BJ (cell line): ENCODE data around the gene TMEM238L. TPM values are rescaled to one million over a fixed set of nuclear protein-coding genes. Genes with fewer than 3 reads are reported as not detected.

ENCODE experiments used
- CTCF ChIA-PET: fragments of 350-600 bp; formaldehyde crosslinking; extraction: SDS; loops from one replicate; lab custom pipeline; 2021; ENCODE audit warnings: antibody characterized with exemption, inconsistent platforms; lab: Yijun Ruan, JAX
- POLR2A ChIA-PET: fragments of 300-600 bp; sonication (Branson Sonifier 250); formaldehyde crosslinking; extraction: SDS; loops from one replicate; lab custom pipeline; 2021; ENCODE audit warnings: antibody characterized with exemption; lab: Charles Lee
- DNase-seq: peaks from one replicate; pipeline ENCODE4 v3.0.0-alpha.2; 2011; ENCODE audit warnings: low read depth
- H3K27me3 ChIP-seq: 2 replicates; pipeline ENCODE4 v1.6.0; 2011; ENCODE audit warnings: low read length; ENCODE audit not compliant: control insufficient read depth, insufficient read depth
- H3K36me3 ChIP-seq: 2 replicates; pipeline ENCODE4 v1.5.1; 2011; ENCODE audit warnings: low read length; ENCODE audit not compliant: control insufficient read depth, insufficient read depth
- H3K4me3 ChIP-seq: 2 replicates; pipeline ENCODE4 v1.5.1; 2011; ENCODE audit warnings: low read depth, mild to moderate bottlenecking, control low read depth, low read length
- polyA plus RNA-seq: library from polyadenylated mRNA; depleted of rRNA; stranded (reverse); fragments of >200 nt; gene quantifications from 2 replicates; pipeline ENCODE4 v1.2.3, GENCODE V29; 2011
- TF ChIP-seq, protein P1 (sequence below): IDR thresholded peaks from 2 replicates; pipeline ENCODE4 v1.5.1; 2011; ENCODE audit warnings: low read depth, mild to moderate bottlenecking, control low read depth, inconsistent platforms, low read length, moderate library complexity; ENCODE audit not compliant: insufficient read depth

TMEM238L gene
- polyA plus RNA-seq, 1 experiment, result not detected

DNA sequence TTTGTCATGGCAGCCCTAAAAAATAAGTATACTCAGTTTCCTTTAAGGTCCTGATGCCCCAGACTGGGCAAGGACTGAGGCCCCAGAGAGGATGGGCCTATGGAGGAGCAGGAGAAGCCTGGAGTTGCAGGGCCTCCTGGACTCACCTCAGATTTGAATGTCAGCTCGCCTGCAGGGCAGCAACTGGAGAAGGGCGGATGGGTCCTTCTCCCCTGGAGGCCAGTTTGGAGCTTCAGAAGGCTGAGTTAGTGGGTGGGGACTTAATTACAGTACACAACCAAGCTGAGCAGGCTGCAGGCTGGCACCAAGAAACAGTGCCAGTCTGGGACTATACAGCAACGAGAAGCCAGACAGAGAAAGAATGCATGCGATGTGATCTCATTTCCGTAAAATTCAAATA is 27.8 kb upstream of the TMEM238L start:
- Histone ChIP-seq H3K27me3 (no peaks in the 10 kb centered on the region), H3K4me3 (no peak overlapping the region), H3K36me3 (no peaks in the 10 kb centered on the region)
- no peak for DNase-seq
- ChIA-PET POLR2A (no interaction called here), CTCF (interaction anchor here (0.9 kb wide), 1 partner anchor 8 kb away, joined by 3 read pairs; no protein-coding TSS in a partner anchor)
- TF ChIP-seq, protein P1, sequence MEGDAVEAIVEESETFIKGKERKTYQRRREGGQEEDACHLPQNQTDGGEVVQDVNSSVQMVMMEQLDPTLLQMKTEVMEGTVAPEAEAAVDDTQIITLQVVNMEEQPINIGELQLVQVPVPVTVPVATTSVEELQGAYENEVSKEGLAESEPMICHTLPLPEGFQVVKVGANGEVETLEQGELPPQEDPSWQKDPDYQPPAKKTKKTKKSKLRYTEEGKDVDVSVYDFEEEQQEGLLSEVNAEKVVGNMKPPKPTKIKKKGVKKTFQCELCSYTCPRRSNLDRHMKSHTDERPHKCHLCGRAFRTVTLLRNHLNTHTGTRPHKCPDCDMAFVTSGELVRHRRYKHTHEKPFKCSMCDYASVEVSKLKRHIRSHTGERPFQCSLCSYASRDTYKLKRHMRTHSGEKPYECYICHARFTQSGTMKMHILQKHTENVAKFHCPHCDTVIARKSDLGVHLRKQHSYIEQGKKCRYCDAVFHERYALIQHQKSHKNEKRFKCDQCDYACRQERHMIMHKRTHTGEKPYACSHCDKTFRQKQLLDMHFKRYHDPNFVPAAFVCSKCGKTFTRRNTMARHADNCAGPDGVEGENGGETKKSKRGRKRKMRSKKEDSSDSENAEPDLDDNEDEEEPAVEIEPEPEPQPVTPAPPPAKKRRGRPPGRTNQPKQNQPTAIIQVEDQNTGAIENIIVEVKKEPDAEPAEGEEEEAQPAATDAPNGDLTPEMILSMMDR, result no peak

DNA sequence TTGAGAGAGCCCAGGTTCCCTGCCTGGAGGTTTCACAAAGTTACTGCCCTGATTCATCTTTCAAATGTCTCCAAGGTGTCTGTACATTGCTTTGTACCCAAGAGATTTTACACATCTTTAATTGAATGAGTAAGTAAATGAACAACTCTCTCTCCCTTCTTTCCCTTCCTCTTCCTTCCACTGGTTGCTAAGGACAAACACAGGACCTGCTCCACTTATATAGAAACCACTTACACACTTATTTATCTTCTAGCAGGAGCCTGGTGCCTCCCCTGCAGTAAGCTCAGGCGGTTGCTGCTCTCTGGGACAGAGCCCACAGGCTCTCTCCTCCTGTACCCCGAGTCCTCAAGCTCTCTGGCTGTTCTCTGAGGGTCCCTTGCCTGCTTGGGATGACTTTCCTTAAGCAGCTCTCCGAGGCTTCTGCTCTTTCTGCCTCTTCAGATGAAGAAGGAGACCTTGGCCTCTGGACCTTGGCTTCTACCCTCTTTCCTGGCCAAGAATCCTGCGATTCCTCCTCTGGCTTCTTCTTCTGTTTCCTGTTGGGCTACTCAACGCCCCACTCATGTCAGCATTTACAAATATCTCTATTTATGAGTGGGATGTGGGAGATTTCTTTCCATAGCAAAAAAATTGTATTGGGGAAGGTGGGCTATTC is 24.1 kb upstream of the TMEM238L start:
- H3K27me3 ChIP-seq, result no peaks in the 10 kb centered on the region
- TF ChIP-seq, protein P1, result no peak
- no peak for DNase-seq
- no peak overlapping the region for H3K4me3 ChIP-seq
- POLR2A ChIA-PET, result no interaction called here
- H3K36me3 ChIP-seq, result no peaks in the 10 kb centered on the region
- CTCF ChIA-PET, result no interaction called here

- no peaks in the 10 kb centered on the region for H3K27me3 ChIP-seq
- TF ChIP-seq, protein P1, result no peak
- CTCF ChIA-PET, result interaction anchor here (0.9 to 1.3 kb wide), 2 partner anchors 88 to 208 kb away, joined by 3 read pairs; no protein-coding TSS in a partner anchor
- POLR2A ChIA-PET, result no interaction called here
- no peaks in the 10 kb centered on the region for H3K36me3 ChIP-seq
- DNase-seq, result no peak
- H3K4me3 ChIP-seq, result no peak overlapping the region
Measured at GRCh38 chr17:10824874-10825273, 21.0 kb upstream of the TMEM238L start.

DNA sequence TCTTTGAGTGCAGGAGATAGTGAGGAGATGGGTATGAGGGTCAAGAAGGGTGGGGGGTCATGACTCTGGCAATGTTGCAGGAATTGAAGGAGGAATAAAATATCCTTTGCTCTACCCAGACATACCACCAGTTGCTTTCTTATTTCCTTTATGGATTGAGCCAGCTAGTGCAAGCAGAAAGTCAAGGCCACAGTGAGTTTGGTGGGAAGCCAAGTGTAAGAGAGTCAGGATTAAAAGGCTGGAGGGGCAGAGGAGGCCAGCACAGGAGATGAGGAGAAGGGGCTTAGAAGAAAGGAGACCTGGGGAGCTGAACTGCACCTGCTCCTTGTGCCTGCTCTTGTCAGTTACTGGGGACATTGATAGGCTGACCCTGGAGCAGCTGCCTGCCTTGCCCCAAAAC is 17.9 kb upstream of the TMEM238L start:
- no peak overlapping the region for H3K4me3 ChIP-seq
- no peak for DNase-seq
- ChIA-PET POLR2A (no interaction called here), CTCF (no interaction called here)
- H3K36me3 ChIP-seq, result no peaks in the 10 kb centered on the region
- TF ChIP-seq, protein P1, result no peak
- no peaks in the 10 kb centered on the region for H3K27me3 ChIP-seq

DNA sequence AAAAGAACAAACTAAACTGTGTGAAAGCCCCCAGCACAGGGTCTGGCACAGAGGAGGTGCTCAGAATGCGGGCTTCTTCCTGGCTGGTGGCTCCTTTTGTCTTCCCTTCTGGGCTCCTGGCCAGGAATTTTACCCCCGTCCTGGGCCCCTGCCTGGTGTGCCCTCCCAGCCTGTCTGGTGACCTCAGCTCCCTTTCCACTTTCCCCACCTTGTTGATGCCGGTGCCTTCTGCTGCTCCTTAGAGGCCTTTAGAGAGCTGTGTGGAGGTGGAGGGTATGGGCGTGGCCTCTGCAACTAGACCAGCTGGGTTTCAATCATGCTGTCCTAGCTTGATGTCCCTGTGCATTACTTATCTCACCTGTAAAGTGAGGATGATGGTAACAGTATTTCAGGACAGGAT is 17.2 kb upstream of the TMEM238L start:
- TF ChIP-seq, protein P1, result no peak
- ChIA-PET CTCF (no interaction called here), POLR2A (no interaction called here)
- Histone ChIP-seq H3K36me3 (no peaks in the 10 kb centered on the region), H3K27me3 (no peaks in the 10 kb centered on the region), H3K4me3 (no peak overlapping the region)
- DNase-seq, result no peak
